ENCODE measurements around the gene FOXC1.

Gene FOXC1

DNA sequence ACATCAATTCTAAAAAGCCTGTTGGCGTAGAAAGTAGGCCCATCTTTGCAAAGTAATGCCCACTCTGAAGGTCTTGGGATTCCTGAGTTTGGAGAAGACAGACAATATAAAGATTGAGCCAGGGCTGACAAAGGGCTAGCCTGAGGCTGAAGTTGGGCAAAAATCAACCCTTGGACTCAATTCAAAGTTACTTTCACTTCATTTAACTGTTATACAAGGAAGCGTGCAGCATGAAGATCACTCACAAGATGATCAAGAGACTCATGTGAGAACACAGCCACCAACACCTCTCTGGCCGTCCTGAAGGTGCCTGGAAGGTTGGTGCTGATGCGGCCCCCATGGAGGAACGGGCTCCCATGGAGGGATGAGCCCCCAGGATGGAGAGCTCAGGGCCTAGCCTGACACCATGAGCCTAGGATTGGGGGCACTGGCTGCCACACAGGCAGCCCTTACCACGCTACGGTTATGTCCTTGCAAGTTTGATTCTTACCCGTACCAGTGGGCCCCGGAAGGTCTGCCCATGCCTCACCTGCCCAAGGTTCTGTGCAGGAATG is 26.6 kb downstream of the FOXC1 start:
- no peak overlapping the region for H3K4me3 ChIP-seq (ENCODE audit: low read depth, low read length)
- TF ChIP-seq, protein P1, sequence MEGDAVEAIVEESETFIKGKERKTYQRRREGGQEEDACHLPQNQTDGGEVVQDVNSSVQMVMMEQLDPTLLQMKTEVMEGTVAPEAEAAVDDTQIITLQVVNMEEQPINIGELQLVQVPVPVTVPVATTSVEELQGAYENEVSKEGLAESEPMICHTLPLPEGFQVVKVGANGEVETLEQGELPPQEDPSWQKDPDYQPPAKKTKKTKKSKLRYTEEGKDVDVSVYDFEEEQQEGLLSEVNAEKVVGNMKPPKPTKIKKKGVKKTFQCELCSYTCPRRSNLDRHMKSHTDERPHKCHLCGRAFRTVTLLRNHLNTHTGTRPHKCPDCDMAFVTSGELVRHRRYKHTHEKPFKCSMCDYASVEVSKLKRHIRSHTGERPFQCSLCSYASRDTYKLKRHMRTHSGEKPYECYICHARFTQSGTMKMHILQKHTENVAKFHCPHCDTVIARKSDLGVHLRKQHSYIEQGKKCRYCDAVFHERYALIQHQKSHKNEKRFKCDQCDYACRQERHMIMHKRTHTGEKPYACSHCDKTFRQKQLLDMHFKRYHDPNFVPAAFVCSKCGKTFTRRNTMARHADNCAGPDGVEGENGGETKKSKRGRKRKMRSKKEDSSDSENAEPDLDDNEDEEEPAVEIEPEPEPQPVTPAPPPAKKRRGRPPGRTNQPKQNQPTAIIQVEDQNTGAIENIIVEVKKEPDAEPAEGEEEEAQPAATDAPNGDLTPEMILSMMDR (conservative IDR thresholded peaks at IDR 0.05; ENCODE audit: low read depth, low read length): no peak
- no peak for DNase-seq (ENCODE audit: low read depth)

DNA sequence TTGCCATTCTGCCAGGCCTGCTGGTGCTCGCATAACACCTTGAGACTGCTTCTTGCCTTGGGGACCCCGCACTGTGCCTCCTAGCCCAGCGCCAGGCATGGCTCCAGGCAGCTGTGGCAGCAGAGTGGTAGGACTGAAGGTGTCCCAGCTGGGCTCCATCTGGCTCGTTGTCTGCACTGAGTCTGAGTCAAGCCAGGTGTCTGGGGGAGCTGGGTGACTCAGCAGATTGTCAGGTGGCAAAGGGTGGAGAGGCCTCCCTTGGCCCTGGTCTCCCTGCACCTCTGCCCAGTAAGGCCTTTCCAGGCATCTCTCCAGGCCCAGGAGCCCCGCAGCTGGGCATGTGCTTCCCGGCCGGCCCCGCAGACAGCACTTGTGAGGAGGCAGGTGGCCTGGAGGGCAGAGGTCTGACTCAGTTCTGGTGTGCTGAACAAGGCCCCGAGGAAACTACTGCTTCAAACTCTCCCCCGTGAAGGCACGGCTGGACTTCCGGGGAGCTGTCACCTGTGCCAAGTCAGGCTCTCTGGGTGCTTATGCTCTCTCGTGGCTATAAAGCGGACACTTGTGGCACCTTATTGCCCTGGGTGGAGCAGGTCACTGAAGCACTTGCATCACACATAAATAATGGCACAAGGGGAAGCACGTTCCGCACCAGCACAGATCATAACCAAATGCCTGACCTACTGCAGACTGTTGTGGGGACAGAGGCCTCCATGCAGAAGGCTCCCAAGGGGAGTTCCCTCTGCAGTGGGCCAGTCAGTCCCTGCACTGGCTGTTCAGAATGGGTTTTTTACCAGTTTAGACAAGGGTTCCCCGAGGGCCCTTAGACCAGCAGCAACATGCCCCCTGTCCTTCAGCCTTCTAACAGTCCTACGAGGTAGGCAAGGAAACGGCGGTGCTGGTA is 27.5 kb downstream of the FOXC1 start:
- no peak for DNase-seq (ENCODE audit: low read depth)
- TF ChIP-seq, protein P1 (conservative IDR thresholded peaks at IDR 0.05; ENCODE audit: low read depth, low read length): no peak
- no peak overlapping the region for H3K4me3 ChIP-seq (ENCODE audit: low read depth, low read length)

DNA sequence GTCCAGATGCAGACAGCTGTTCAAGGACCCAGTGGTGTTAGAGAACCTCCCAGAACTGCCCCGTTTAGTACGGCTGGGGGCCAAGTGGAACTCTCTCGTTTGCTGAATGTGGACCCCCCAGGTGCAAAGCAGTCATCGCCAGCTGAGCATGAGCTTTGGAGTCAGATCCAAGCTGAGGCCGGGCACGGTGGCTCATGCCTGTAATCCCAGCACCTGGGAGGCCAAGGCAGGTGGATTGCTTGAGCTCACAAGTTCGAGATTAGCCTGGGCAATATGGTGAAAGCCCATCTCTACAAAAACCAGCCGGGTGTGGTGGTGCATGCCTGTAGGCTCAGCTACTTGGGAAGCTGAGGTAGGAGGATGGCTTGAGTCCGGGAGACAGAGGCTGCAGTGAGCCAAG is 29.7 kb downstream of the FOXC1 start:
- H3K4me3 ChIP-seq (ENCODE audit: low read depth, low read length): no peak overlapping the region
- no peak for DNase-seq (ENCODE audit: low read depth)
- TF ChIP-seq, protein P1 (conservative IDR thresholded peaks at IDR 0.05; ENCODE audit: low read depth, low read length): no peak

DNA sequence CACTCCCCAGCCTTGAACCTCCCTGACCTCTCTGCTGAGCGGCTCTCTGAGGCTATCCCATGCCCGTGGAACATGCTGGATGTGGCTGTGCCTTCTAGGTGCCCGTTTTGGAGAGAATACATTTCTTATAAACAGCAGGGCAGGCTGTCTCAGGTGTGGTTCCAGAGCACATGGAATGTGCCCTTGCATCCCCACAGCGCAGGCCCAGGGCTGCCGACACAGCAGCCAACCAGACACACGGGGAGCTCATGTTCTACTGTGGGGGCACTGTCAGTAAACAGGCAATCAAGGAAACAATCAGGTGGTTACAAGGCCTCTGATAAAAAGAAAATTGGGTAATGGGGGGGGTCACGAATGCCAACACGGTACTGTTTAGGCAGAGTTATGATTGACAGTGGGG is 30.8 kb downstream of the FOXC1 start:
- TF ChIP-seq, protein P1 (conservative IDR thresholded peaks at IDR 0.05; ENCODE audit: low read depth, low read length): no peak
- DNase-seq (ENCODE audit: low read depth): no peak
- no peak overlapping the region for H3K4me3 ChIP-seq (ENCODE audit: low read depth, low read length)

DNA sequence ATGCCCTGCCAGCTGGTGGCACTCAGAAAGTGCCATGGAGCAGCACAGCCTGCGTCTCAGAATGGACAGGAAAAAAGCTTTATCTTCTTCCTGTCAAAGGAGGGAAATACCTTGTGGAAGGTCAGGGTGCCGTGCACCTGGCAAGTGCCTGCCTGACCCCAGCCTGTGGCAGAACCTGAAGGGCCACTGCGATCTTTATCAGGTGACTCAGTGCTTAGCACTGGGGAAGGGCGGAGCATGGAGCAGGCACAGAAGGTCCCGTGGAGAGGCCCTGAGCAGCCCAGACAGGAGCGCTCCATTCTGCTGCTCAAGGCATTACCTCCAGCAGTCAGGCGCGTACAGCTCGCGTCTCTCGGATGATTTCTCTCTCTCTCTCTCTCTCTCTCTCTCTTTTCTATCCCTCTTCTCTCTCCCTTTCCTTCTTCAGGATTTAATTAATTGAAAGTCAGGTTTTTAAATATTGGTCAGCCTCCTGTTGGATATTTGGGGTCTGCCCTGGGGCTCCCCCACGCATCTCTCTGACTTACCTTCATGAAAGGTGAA is 31.7 kb downstream of the FOXC1 start:
- TF ChIP-seq, protein P1 (conservative IDR thresholded peaks at IDR 0.05; ENCODE audit: low read depth, low read length): no peak
- no peak for DNase-seq (ENCODE audit: low read depth)
- no peak overlapping the region for H3K4me3 ChIP-seq (ENCODE audit: low read depth, low read length)

DNA sequence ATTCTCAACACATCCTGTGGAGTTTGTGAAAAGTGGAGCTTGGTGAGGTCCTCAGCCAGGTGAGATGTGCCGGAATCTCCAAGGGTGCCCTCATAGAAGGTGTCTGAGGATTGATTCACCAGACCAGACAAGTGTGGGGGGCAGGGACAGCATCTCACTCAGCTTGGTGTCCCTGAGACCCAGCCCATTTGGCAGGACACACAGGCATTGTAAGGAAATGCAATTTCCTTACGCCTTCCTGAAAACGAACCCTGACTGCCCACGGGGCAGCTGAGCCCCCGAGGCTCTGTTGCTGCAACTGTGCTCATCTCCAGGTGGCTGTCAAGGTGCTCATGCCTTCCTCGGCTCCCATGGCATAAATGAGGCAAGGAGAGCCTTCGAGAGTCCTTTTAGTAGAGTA is 33.4 kb downstream of the FOXC1 start:
- DNase-seq (ENCODE audit: low read depth): no peak
- TF ChIP-seq, protein P1 (conservative IDR thresholded peaks at IDR 0.05; ENCODE audit: low read depth, low read length): no peak
- no peak overlapping the region for H3K4me3 ChIP-seq (ENCODE audit: low read depth, low read length)
